ENCODE data around the gene MT1A. TPM values are rescaled to one million over a fixed set of nuclear protein-coding genes. Genes with fewer than 3 reads are reported as not detected.

MT1A gene
- total and polyA plus RNA-seq, 10 of the 15 experiments (the other 5 are each of a cell fraction or from before 2014, with no cell fraction given) = not detected

GRCh38 chr16:56643833-56644232 lies 5.4 kb downstream of the MT1A start:
- DNase-seq (ENCODE audit: low read depth, low spot score) (no peak), FAIRE-seq (no peak), ATAC-seq (no peak)
- in situ Hi-C loops (cut with MboI) = no loop called here
- no peaks in the 10 kb centered on the region for H3K9me3 ChIP-seq (replicated peaks; ENCODE audit: control insufficient read depth, insufficient read depth, low read length)
- H3K36me3 ChIP-seq (ENCODE audit: control insufficient read depth in 2 of 2, insufficient read depth in 2 of 2, low read length in 1 of 2) = no peaks in the 10 kb centered on the region
- SMC1A ChIA-PET (ENCODE audit: uncharacterized antibody, unreplicated experiment) = interaction anchor here (1.1 to 2.2 kb wide), 6 partner anchors 20 to 168 kb away, joined by 3 to 13 read pairs (median 4); no protein-coding TSS in a partner anchor
- CTCF ChIA-PET = interaction anchor here (0.6 to 2.0 kb wide), 8 partner anchors 20 to 123 kb away, joined by 3 to 10 read pairs (median 3); no protein-coding TSS in a partner anchor
- H3K4me2 ChIP-seq (ENCODE audit: control insufficient read depth, insufficient read depth) = no peak overlapping the region; the same call in 1 of the 2 replicates
- POLR2A ChIA-PET = interaction anchor here (0.5 kb wide), 1 partner anchor 84 kb away, joined by 3 read pairs; no protein-coding TSS in a partner anchor
- BruUV-seq (replicated peaks) = no TSS peak
- no peak overlapping the region for H3K27ac ChIP-seq (ENCODE audit: control insufficient read depth, insufficient read depth)
- no peak overlapping the region for H3K4me3 ChIP-seq
- H2AFZ ChIP-seq (ENCODE audit: control insufficient read depth, low read depth, low read length) = no peak overlapping the region
- RAD21 ChIA-PET (ENCODE audit: unreplicated experiment) = interaction anchor here (0.6 to 1.7 kb wide), 5 partner anchors 10 to 67 kb away, joined by 3 to 6 read pairs (median 5); no protein-coding TSS in a partner anchor
- WGBS (ENCODE audit: insufficient coverage, insufficient replicate concordance, low lambda C conversion rate, missing lambda C conversion rate) = 27% methylated on average over 5 of the region's 5 CpGs
- TF ChIP-seq MYC (IDR thresholded peaks at IDR 0.05; ENCODE audit: insufficient read depth, insufficient read length, insufficient replicate concordance, low read length, severe bottlenecking) (no peak), CHD1 (IDR thresholded peaks at IDR 0.05; ENCODE audit: low read depth, low read length) (no peak), RUNX3 (IDR thresholded peaks at IDR 0.05; ENCODE audit: low read length) (no peak)
- H3K9ac ChIP-seq (ENCODE audit: control insufficient read depth, insufficient read depth, low read length) = no peak overlapping the region
- intact Hi-C loops (cut with micrococcal nuclease; ENCODE audit: unreplicated experiment) = no loop called here
- peaks cover 9 to 25% of the 10 kb centered on the region in 2 experiments for H3K27me3 ChIP-seq (replicated peaks in 1 of 2; ENCODE audit: control insufficient read depth in 2 of 2, insufficient read depth in 2 of 2, low read length in 1 of 2)
- no peaks in the 10 kb centered on the region for H3K79me2 ChIP-seq (ENCODE audit: control insufficient read depth, insufficient read depth, low read length)
- no peaks in the 10 kb centered on the region for H4K20me1 ChIP-seq (ENCODE audit: control insufficient read depth, insufficient read depth)
- no peaks in the 10 kb centered on the region for H3K4me1 ChIP-seq (ENCODE audit: control insufficient read depth, insufficient read depth, low read length)

DNA sequence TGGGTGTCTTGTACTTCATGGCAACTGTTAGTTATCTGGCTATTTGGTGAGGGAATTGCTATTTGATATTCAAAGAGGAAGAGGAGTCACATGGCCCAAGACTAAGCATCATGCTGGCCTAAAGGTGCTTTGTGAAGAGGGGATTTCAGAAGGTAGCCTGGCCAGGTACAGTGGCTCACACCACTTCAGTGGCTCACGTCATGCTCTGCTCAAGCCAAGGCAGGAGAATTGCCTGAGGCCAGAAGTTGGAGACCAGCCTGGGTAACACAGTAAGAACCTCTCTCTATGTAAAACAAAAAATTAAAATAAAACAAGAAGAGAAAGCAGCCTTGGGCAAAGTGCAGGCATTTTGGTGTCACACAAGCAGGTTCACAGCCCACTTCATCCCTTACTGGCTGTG lies 6.8 kb downstream of the MT1A start:
- Histone ChIP-seq H4K20me1 (ENCODE audit: control insufficient read depth, insufficient read depth) (no peaks in the 10 kb centered on the region), H3K27ac (ENCODE audit: control insufficient read depth, insufficient read depth) (no peak overlapping the region), H3K4me1 (ENCODE audit: control insufficient read depth, insufficient read depth, low read length) (no peaks in the 10 kb centered on the region), H3K36me3 (ENCODE audit: control insufficient read depth in 2 of 2, insufficient read depth in 2 of 2, low read length in 1 of 2) (no peaks in the 10 kb centered on the region), H3K9me3 (replicated peaks; ENCODE audit: control insufficient read depth, insufficient read depth, low read length) (no peaks in the 10 kb centered on the region), H3K4me3 (no peak overlapping the region), H3K79me2 (ENCODE audit: control insufficient read depth, insufficient read depth, low read length) (no peaks in the 10 kb centered on the region), H3K4me2 (ENCODE audit: control insufficient read depth, insufficient read depth) (no peak overlapping the region), H2AFZ (ENCODE audit: control insufficient read depth, low read depth, low read length) (no peak overlapping the region), H3K27me3 (replicated peaks in 1 of 2; ENCODE audit: control insufficient read depth in 2 of 2, insufficient read depth in 2 of 2, low read length in 1 of 2) (peaks cover 5 to 25% of the 10 kb centered on the region in 2 experiments; a peak in 3 of 4 replicates), H3K9ac (ENCODE audit: control insufficient read depth, insufficient read depth, low read length) (no peak overlapping the region)
- DNase-seq (ENCODE audit: low read depth, low spot score) (no peak), ATAC-seq (no peak), FAIRE-seq (no peak)
- in situ Hi-C loops (cut with MboI) = no loop called here
- POLR2A ChIA-PET = no interaction called here
- SMC1A ChIA-PET (ENCODE audit: uncharacterized antibody, unreplicated experiment) = no interaction called here
- intact Hi-C loops (cut with micrococcal nuclease; ENCODE audit: unreplicated experiment) = no loop called here
- CTCF ChIA-PET = no interaction called here
- RAD21 ChIA-PET (ENCODE audit: unreplicated experiment) = no interaction called here
- WGBS (ENCODE audit: insufficient coverage, insufficient replicate concordance, low lambda C conversion rate, missing lambda C conversion rate) = 0% methylated on average over 1 of the region's 1 CpG
- no TSS peak for BruUV-seq (replicated peaks)
- TF ChIP-seq PAX8 (IDR thresholded peaks at IDR 0.05) (no peak), RELA (IDR thresholded peaks at IDR 0.05; ENCODE audit: borderline replicate concordance, partially characterized antibody) (no peak), NBN (IDR thresholded peaks at IDR 0.05) (no peak), MTA3 (IDR thresholded peaks at IDR 0.05; ENCODE audit: borderline replicate concordance, low read length) (no peak), MEF2B (IDR thresholded peaks at IDR 0.05; ENCODE audit: partially characterized antibody, poor library complexity, severe bottlenecking) (no peak), BACH1 (IDR thresholded peaks at IDR 0.05; ENCODE audit: borderline replicate concordance) (no peak), ZNF622 (IDR thresholded peaks at IDR 0.05) (no peak), YY1 (IDR thresholded peaks at IDR 0.05; ENCODE audit: low read depth, low read length) (no peak), BCL11A (IDR thresholded peaks at IDR 0.05; ENCODE audit: low read depth, low read length) (no peak), JUND (IDR thresholded peaks at IDR 0.05; ENCODE audit: low read depth, low read length) (no peak), FOXK2 (IDR thresholded peaks at IDR 0.05) (no peak), MEF2A (IDR thresholded peaks at IDR 0.05; ENCODE audit: insufficient read depth, low read depth, low read length) (no peak)
- TF ChIP-seq, protein P1, sequence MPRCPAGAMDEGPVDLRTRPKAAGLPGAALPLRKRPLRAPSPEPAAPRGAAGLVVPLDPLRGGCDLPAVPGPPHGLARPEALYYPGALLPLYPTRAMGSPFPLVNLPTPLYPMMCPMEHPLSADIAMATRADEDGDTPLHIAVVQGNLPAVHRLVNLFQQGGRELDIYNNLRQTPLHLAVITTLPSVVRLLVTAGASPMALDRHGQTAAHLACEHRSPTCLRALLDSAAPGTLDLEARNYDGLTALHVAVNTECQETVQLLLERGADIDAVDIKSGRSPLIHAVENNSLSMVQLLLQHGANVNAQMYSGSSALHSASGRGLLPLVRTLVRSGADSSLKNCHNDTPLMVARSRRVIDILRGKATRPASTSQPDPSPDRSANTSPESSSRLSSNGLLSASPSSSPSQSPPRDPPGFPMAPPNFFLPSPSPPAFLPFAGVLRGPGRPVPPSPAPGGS (IDR thresholded peaks at IDR 0.05; ENCODE audit: borderline replicate concordance, insufficient read depth, low read depth, low read length, poor library complexity, severe bottlenecking) = no peak
- TF ChIP-seq, protein P2, sequence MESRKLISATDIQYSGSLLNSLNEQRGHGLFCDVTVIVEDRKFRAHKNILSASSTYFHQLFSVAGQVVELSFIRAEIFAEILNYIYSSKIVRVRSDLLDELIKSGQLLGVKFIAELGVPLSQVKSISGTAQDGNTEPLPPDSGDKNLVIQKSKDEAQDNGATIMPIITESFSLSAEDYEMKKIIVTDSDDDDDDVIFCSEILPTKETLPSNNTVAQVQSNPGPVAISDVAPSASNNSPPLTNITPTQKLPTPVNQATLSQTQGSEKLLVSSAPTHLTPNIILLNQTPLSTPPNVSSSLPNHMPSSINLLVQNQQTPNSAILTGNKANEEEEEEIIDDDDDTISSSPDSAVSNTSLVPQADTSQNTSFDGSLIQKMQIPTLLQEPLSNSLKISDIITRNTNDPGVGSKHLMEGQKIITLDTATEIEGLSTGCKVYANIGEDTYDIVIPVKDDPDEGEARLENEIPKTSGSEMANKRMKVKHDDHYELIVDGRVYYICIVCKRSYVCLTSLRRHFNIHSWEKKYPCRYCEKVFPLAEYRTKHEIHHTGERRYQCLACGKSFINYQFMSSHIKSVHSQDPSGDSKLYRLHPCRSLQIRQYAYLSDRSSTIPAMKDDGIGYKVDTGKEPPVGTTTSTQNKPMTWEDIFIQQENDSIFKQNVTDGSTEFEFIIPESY (IDR thresholded peaks at IDR 0.05) = no peak

Data from GM12878 (cell line).